Testis (tissue), 3 donors: Measurements from ENCODE around the gene PI4KA. TPM values are rescaled to one million over a fixed set of nuclear protein-coding genes. Genes with fewer than 3 reads are reported as not detected.
"Not testable (repeated sequence)": the region's sequence is repeated elsewhere in the genome, so short reads cannot be mapped to it uniquely, and the experiment has no call there.

Experiments used
- DNase-seq: peaks from one replicate; pipeline ENCODE4 v3.0.0-alpha.2; 2019
- H3K27ac ChIP-seq, 2 donors: fragments of 200-600 bp; sonication (generic); one replicate each; pipeline ENCODE4 v1.5.1; 2019
- H3K27me3 ChIP-seq: fragments of 200-600 bp; sonication (generic); one replicate; pipeline ENCODE4 v1.5.1; 2019
- H3K36me3 ChIP-seq: fragments of 200-600 bp; sonication (generic); one replicate; pipeline ENCODE4 v1.5.1; 2017; ENCODE audit warnings: low read depth; ENCODE audit errors: missing control alignments
- H3K4me1 ChIP-seq: fragments of 200-600 bp; sonication (generic); one replicate; pipeline ENCODE4 v1.5.1; 2019
- H3K4me3 ChIP-seq, 2 donors: fragments of 200-600 bp; sonication (generic); one replicate each; pipeline ENCODE4 v1.5.1; 2017 to 2019
- H3K9me3 ChIP-seq: fragments of 200-600 bp; sonication (generic); one replicate; pipeline ENCODE4 v1.5.1; 2017
- CTCF ChIP-seq, 3 experiments: fragments of 450-650 bp in 2 of 3; fragments of 200-600 bp in 1 of 3; sonication (generic) in 1 of 3; IDR thresholded peaks; one replicate each; pipeline ENCODE4 v1.5.1; 2016 to 2019; ENCODE audit warnings: antibody characterized with exemption in 3 of 3, mild to moderate bottlenecking in 2 of 3, moderate library complexity in 1 of 3
- POLR2A ChIP-seq: fragments of 450-650 bp; IDR thresholded peaks from one replicate; pipeline ENCODE4 v1.6.1; 2017; ENCODE audit warnings: antibody characterized with exemption, mild to moderate bottlenecking, moderate library complexity
- WGBS, 2 donors: methylation state at CpG; one replicate each; pipeline ENCODE4 v1.1.5; 2018; 5-methylcytosine and 5-hydroxymethylcytosine counted together
- intact Hi-C: fragments of 100-400 bp; cut with DNase I; formaldehyde crosslinking; loops from one replicate; pipeline ENCODE4 v1.15.1; 2023; ENCODE audit warnings: low total_unique reads
- polyA plus RNA-seq: library from polyadenylated mRNA; stranded (reverse); fragments of 350-450 nt; fragmentation: Illumina TruSeq; extraction: RNeasy Lipid Tissue Mini Kit (QIAGEN cat#74804); gene quantifications from one replicate; pipeline ENCODE4 v1.2.3, GENCODE V29; 2014; ENCODE audit warnings: low read depth, low replicate concordance; ENCODE audit not compliant: insufficient read depth
- total RNA-seq, 2 donors: library from RNA; depleted of rRNA; stranded (reverse); fragments of >200 nt; gene quantifications; one replicate each; pipeline ENCODE4 v1.2.3, GENCODE V29; 2016

Gene PI4KA
- total and polyA plus RNA-seq, 3 donors from 2014 or later: 124 to 196 (median 140) TPM

- no peak for DNase-seq
- intact Hi-C loops: no loop called here
- no peaks in the 10 kb centered on the region for H3K36me3 ChIP-seq
- 57 to 84% methylated on average over 5 of the region's 5 CpGs for WGBS, 2 donors
- no peak overlapping the region for H3K4me3 ChIP-seq
- no peaks in the 10 kb centered on the region for H3K4me1 ChIP-seq
- no peaks in the 10 kb centered on the region for H3K9me3 ChIP-seq
- TF ChIP-seq POLR2A (no peak), CTCF (IDR thresholded peaks at IDR 0.05) (no peak)
- no peaks in the 10 kb centered on the region for H3K27me3 ChIP-seq
- no peak overlapping the region for H3K27ac ChIP-seq
Observed at GRCh38 chr22:20672082-20672424, 186.6 kb downstream of the PI4KA start.

GRCh38 chr22:20671409-20672081 is 187.1 kb downstream of the PI4KA start:
- TF ChIP-seq POLR2A (no peak), CTCF (IDR thresholded peaks at IDR 0.05) (no peak)
- 43 to 78% methylated on average over 6 of the region's 6 CpGs for WGBS, 2 donors
- Histone ChIP-seq H3K4me1 (no peaks in the 10 kb centered on the region), H3K9me3 (no peaks in the 10 kb centered on the region), H3K36me3 (no peaks in the 10 kb centered on the region), H3K27me3 (no peaks in the 10 kb centered on the region), H3K4me3 (no peak overlapping the region), H3K27ac (no peak overlapping the region)
- intact Hi-C loops: no loop called here
- DNase-seq: no peak

DNA sequence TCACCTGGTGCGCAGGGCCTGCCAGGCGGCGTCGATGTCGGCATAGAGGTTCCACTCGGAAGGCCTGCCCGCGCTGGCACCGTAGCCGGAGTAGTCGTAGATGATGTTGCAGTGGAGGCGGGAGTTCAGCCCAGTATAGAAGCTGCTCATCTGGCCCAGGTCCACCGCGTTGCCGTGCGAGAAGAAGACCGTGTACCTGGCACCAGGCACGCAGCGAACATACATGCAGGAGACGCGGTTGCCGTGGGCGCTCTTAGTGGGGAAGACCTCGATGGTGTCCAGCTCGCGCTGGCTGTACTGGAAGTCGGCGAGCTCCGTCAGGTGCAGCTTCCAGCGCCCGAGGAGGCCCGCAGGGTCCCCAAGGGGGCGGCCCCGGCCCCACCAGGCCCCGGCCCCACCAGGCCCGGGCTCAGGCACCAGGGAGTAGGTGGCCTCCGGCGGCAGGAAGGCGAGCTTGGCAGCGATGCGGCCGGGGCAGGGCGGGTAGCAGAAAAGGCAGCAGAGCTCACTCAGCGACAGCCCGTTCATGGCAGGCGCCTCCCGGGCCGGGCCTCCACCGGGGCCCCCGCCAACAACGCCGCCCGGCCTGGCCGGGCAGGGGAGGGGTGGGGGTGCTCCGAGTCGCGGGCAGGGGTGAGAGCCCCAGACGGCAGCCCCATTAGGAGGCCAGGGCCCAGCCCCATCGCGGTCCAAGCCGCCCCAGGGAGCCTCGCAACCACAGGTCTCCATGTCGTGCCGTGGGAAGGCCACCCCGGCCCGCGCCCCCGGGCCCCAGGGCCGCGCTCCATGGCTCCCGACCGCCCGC is 188.0 kb downstream of the PI4KA start:
- intact Hi-C loops, H3K4me1 ChIP-seq, H3K27ac ChIP-seq, DNase-seq, H3K9me3 ChIP-seq, H3K27me3 ChIP-seq, H3K36me3 ChIP-seq: not testable (repeated sequence)
- peak overlapping the region in 1 of 2 donors; percentile 29 for H3K4me3 ChIP-seq
- WGBS, 2 donors: 18 to 56% methylated on average over 15 to 72 of the region's 73 CpGs

- intact Hi-C loops, H3K36me3 ChIP-seq, H3K4me3 ChIP-seq, H3K27ac ChIP-seq, H3K9me3 ChIP-seq, DNase-seq, H3K4me1 ChIP-seq, H3K27me3 ChIP-seq: not testable (repeated sequence)
- WGBS, 2 donors: 87 to 90% methylated on average over 3 to 8 of the region's 13 CpGs
Observed at GRCh38 chr22:20669884-20670283, 188.7 kb downstream of the PI4KA start.

DNA sequence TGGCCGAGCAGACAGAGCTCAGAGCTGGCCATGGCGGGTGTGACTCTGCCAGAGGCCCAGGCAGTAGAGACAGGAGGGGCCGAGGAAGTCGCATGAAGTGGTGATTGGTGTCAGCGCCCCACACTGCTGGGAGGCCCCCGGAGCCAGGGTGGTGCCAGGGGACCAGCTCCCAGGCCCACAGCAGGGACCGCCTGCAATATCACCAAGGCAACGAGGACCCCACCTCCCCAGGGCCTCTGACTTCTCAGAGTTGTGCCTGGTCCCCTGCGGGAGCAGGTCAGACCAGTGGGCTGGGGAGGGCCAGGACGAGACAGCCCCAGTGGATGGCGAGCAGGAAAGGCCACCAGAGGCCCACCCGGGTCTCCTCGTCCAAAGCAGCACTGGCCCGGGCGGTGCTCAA is 189.1 kb downstream of the PI4KA start:
- H3K9me3 ChIP-seq, H3K4me3 ChIP-seq, H3K27me3 ChIP-seq, H3K27ac ChIP-seq, DNase-seq, H3K36me3 ChIP-seq, intact Hi-C loops, H3K4me1 ChIP-seq: not testable (repeated sequence)
- 85% methylated on average over 8 of the region's 15 CpGs; no CpG with 5 or more reads in 1 of the 2 donors for WGBS, 2 donors

GRCh38 chr22:20668769-20669168 is 189.8 kb downstream of the PI4KA start:
- H3K9me3 ChIP-seq, H3K36me3 ChIP-seq, H3K27me3 ChIP-seq, H3K27ac ChIP-seq, H3K4me3 ChIP-seq, DNase-seq, intact Hi-C loops, H3K4me1 ChIP-seq: not testable (repeated sequence)
- WGBS, 2 donors: 80% methylated on average over 10 of the region's 13 CpGs; no CpG with 5 or more reads in 1 of the 2 donors

- 66 to 83% methylated on average over 13 to 16 of the region's 27 CpGs for WGBS, 2 donors
- H3K27me3 ChIP-seq, H3K27ac ChIP-seq, intact Hi-C loops, H3K36me3 ChIP-seq, H3K9me3 ChIP-seq, H3K4me3 ChIP-seq, DNase-seq, H3K4me1 ChIP-seq: not testable (repeated sequence)
Observed at GRCh38 chr22:20668226-20668625, 190.4 kb downstream of the PI4KA start.

DNA sequence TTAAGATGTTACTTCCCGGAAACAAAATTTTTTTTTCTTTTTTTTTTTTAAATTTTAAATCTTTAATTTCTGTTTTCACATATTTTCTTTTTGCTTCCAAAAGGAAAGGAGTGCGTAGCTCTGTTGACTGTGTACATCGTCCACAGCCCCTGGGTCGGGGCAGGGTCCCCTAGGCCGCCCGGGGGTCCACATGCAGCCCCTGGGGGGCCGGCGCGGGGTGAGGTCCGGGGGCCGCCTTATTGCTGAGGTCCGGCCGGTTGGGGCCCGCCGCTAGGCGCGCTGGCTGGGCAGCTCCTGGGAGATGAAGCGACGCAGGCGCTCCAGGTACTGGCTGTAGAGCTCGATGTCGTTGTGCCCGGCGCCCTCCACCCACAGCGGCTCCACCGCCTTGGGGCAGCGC is 191.1 kb downstream of the PI4KA start:
- H3K27me3 ChIP-seq, H3K27ac ChIP-seq, DNase-seq, H3K36me3 ChIP-seq, H3K9me3 ChIP-seq, intact Hi-C loops, H3K4me3 ChIP-seq, H3K4me1 ChIP-seq: not testable (repeated sequence)
- 59 to 77% methylated on average over 9 to 26 of the region's 27 CpGs for WGBS, 2 donors
